Measurements from ENCODE around the gene QRFP. TPM values are rescaled to one million over a fixed set of nuclear protein-coding genes. Genes with fewer than 3 reads are reported as not detected.

QRFP gene
- total RNA-seq, 1 experiment from 2014 or later, result not detected

DNA sequence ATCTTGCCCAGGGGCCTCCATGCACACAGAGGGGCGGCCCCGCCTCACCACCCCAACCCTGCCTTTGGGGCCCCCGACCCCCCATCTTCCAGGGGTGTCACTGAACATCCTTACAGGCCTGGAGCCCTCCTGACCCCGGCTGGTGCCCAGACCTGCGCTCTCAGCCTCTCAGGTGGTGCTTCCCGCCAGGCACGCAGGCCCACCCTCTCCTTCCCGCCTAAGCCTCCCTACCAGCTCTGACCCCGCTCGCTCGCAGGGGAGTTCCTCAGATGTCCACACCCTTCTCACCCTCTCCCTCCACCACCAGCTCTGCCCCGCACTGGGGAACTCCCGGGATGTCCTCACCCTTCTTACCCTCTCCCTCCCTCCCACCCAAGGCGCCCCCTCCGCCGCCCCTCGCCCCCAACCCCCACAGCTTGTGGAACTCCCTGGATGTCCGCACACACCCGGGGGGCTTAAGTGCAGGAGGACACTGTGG lies 12.3 kb upstream of the QRFP start:
- H3K27me3 Mint-ChIP-seq (ENCODE audit: low read depth), result no peaks in the 10 kb centered on the region
- H3K27ac Mint-ChIP-seq, result no peak overlapping the region
- H3K23ac ChIP-seq (ENCODE audit: insufficient read length, low read depth, low read length), result no peak overlapping the region

More for the DNA sequence above, 12.3 kb upstream of the QRFP start:
- H3K79me2 ChIP-seq (ENCODE audit: insufficient read depth, low read length), result no peaks in the 10 kb centered on the region
- WGBS (ENCODE audit: extremely low coverage, insufficient read length, low lambda C conversion rate), result no CpG with 5 or more reads among the region's 19 CpGs
- no peaks in the 10 kb centered on the region for H3K4me1 ChIP-seq (ENCODE audit: insufficient read depth, low read length)
- no peak overlapping the region for H4K8ac ChIP-seq (replicated peaks; ENCODE audit: insufficient read length, low read depth, low read length)
- no peak overlapping the region for H3K56ac ChIP-seq (ENCODE audit: insufficient read length, low read depth, low read length)
- Mint-ChIP-seq H3K4me3 (no peak overlapping the region), H3K9me3 (no peaks in the 10 kb centered on the region), H3K4me1 (peaks cover 9 to 38% of the 10 kb centered on the region in 2 experiments), H3K36me3 (ENCODE audit: insufficient read depth in 1 of 3, low read depth in 3 of 3) (no peaks in the 10 kb centered on the region; a peak in 1 of 7 replicates)
- no peak overlapping the region for H3K4me2 ChIP-seq (ENCODE audit: insufficient read depth, insufficient read length, low read length)
- H3K27me3 ChIP-seq (ENCODE audit: insufficient read depth, low read length), result no peaks in the 10 kb centered on the region
- H2BK12ac ChIP-seq (ENCODE audit: insufficient read length, low read depth, low read length), result no peak overlapping the region
- no peak overlapping the region for H3K27ac ChIP-seq (ENCODE audit: insufficient read length, low read depth, low read length)
- no peaks in the 10 kb centered on the region for H3K23me2 ChIP-seq (ENCODE audit: insufficient read length, low read depth, low read length, poor library complexity, severe bottlenecking)
- H4K5ac ChIP-seq (ENCODE audit: insufficient read length, low read depth, low read length), result no peak overlapping the region
- no peaks in the 10 kb centered on the region for H3K79me1 ChIP-seq (ENCODE audit: insufficient read depth, low read depth, low read length, poor library complexity, severe bottlenecking)
- H3K9me3 ChIP-seq (ENCODE audit: control insufficient read depth, low read depth, low read length), result no peaks in the 10 kb centered on the region
- H3K4ac ChIP-seq (ENCODE audit: low read depth, low read length), result no peak overlapping the region
- no peak overlapping the region for H3K18ac ChIP-seq (ENCODE audit: insufficient read length, low read depth, low read length)
- H2BK15ac ChIP-seq (ENCODE audit: low read depth, low read length), result no peak overlapping the region
- H2BK5ac ChIP-seq (ENCODE audit: insufficient read length, low read length), result no peak overlapping the region
- H3K9ac ChIP-seq (ENCODE audit: extremely low read depth, insufficient read length, low read length), result no peak overlapping the region
- H4K91ac ChIP-seq (ENCODE audit: insufficient read length, low read depth, low read length), result no peak overlapping the region
- no peak overlapping the region for H2BK120ac ChIP-seq (ENCODE audit: low read depth, low read length, poor library complexity, severe bottlenecking)
- H3K14ac ChIP-seq (ENCODE audit: insufficient read depth, low read length), result no peak overlapping the region; the same call in 1 of the 2 replicates
- no peak overlapping the region for H2AFZ ChIP-seq (ENCODE audit: low read length)
- TF ChIP-seq, protein P1, sequence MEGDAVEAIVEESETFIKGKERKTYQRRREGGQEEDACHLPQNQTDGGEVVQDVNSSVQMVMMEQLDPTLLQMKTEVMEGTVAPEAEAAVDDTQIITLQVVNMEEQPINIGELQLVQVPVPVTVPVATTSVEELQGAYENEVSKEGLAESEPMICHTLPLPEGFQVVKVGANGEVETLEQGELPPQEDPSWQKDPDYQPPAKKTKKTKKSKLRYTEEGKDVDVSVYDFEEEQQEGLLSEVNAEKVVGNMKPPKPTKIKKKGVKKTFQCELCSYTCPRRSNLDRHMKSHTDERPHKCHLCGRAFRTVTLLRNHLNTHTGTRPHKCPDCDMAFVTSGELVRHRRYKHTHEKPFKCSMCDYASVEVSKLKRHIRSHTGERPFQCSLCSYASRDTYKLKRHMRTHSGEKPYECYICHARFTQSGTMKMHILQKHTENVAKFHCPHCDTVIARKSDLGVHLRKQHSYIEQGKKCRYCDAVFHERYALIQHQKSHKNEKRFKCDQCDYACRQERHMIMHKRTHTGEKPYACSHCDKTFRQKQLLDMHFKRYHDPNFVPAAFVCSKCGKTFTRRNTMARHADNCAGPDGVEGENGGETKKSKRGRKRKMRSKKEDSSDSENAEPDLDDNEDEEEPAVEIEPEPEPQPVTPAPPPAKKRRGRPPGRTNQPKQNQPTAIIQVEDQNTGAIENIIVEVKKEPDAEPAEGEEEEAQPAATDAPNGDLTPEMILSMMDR (conservative IDR thresholded peaks at IDR 0.05), result no peak
- no peaks in the 10 kb centered on the region for H4K20me1 ChIP-seq (ENCODE audit: control insufficient read depth, insufficient read depth, insufficient read length)
- DNase-seq, result no peak
- H3T11ph ChIP-seq (ENCODE audit: low read length), result no peak overlapping the region
- H2AK5ac ChIP-seq (ENCODE audit: insufficient read length, low read length), result no peak overlapping the region
- no peak overlapping the region for H2BK20ac ChIP-seq (ENCODE audit: low read depth, low read length, poor library complexity, severe bottlenecking)
